Mucosa of stomach (tissue), 1 donor: Measurements from ENCODE around the gene PROC.

Source experiments
- H3K27me3 ChIP-seq: one replicate; pipeline ENCODE4 v1.7.0; 2013; ENCODE audit warnings: mild to moderate bottlenecking, low read length; ENCODE audit not compliant: control insufficient read depth, insufficient read depth
- H3K36me3 ChIP-seq: one replicate; pipeline ENCODE4 v1.7.0; 2013; ENCODE audit warnings: low read length; ENCODE audit not compliant: control insufficient read depth, insufficient read depth
- H3K4me1 ChIP-seq: one replicate; pipeline ENCODE4 v1.7.0; 2013; ENCODE audit warnings: mild to moderate bottlenecking, low read length; ENCODE audit not compliant: control insufficient read depth, insufficient read depth
- H3K4me3 ChIP-seq: one replicate; pipeline ENCODE4 v1.7.0; 2013; ENCODE audit warnings: low read length
- H3K9ac ChIP-seq: one replicate; pipeline ENCODE4 v1.7.0; 2013; ENCODE audit warnings: mild to moderate bottlenecking, low read length, moderate library complexity
- H3K9me3 ChIP-seq: one replicate; pipeline ENCODE4 v1.7.0; 2013; ENCODE audit warnings: mild to moderate bottlenecking, low read length, moderate library complexity; ENCODE audit not compliant: control insufficient read depth
- donor health status: Pancreatic carcinoma.

PROC gene

DNA sequence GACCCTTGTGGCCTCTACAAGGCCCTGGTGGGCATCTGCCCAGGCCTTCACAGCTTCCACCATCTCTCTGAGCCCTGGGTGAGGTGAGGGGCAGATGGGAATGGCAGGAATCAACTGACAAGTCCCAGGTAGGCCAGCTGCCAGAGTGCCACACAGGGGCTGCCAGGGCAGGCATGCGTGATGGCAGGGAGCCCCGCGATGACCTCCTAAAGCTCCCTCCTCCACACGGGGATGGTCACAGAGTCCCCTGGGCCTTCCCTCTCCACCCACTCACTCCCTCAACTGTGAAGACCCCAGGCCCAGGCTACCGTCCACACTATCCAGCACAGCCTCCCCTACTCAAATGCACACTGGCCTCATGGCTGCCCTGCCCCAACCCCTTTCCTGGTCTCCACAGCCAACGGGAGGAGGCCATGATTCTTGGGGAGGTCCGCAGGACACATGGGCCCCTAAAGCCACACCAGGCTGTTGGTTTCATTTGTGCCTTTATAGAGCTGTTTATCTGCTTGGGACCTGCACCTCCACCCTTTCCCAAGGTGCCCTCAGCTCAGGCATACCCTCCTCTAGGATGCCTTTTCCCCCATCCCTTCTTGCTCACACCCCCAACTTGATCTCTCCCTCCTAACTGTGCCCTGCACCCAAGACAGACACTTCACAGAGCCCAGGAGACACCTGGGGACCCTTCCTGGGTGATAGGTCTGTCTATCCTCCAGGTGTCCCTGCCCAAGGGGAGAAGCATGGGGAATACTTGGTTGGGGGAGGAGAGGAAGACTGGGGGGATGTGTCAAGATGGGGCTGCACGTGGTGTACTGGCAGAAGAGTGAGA, 2.0 kb downstream of the PROC start:
- peaks cover 18% of the 10 kb centered on the region for H3K27me3 ChIP-seq

DNA sequence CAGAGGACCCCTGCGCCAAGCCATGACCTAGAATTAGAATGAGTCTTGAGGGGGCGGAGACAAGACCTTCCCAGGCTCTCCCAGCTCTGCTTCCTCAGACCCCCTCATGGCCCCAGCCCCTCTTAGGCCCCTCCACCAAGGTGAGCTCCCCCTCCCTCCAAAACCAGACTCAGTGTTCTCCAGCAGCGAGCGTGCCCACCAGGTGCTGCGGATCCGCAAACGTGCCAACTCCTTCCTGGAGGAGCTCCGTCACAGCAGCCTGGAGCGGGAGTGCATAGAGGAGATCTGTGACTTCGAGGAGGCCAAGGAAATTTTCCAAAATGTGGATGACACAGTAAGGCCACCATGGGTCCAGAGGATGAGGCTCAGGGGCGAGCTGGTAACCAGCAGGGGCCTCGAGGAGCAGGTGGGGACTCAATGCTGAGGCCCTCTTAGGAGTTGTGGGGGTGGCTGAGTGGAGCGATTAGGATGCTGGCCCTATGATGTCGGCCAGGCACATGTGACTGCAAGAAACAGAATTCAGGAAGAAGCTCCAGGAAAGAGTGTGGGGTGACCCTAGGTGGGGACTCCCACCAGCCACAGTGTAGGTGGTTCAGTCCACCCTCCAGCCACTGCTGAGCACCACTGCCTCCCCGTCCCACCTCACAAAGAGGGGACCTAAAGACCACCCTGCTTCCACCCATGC, 3.0 kb downstream of the PROC start:
- Histone ChIP-seq H3K9ac (no peak overlapping the region), H3K36me3 (no peaks in the 10 kb centered on the region), H3K4me3 (no peak overlapping the region), H3K4me1 (peaks cover 7% of the 10 kb centered on the region), H3K9me3 (no peaks in the 10 kb centered on the region), H3K27me3 (peaks cover 18% of the 10 kb centered on the region)

More for the DNA sequence above, 2.0 kb downstream of the PROC start:
- H3K4me1 ChIP-seq: peaks cover 11% of the 10 kb centered on the region
- no peaks in the 10 kb centered on the region for H3K9me3 ChIP-seq
- no peaks in the 10 kb centered on the region for H3K36me3 ChIP-seq
- no peak overlapping the region for H3K9ac ChIP-seq
- no peak overlapping the region for H3K4me3 ChIP-seq

- peaks cover 7% of the 10 kb centered on the region for H3K4me1 ChIP-seq
- no peaks in the 10 kb centered on the region for H3K36me3 ChIP-seq
- no peak overlapping the region for H3K9ac ChIP-seq
- no peak overlapping the region for H3K4me3 ChIP-seq
- no peaks in the 10 kb centered on the region for H3K9me3 ChIP-seq
- peaks cover 18% of the 10 kb centered on the region for H3K27me3 ChIP-seq
Observed at GRCh38 chr2:127421871-127422558, 3.8 kb downstream of the PROC start.

GRCh38 chr2:127422559-127423477, 4.6 kb downstream of the PROC start:
- H3K27me3 ChIP-seq: peaks cover 18% of the 10 kb centered on the region
- peaks cover 7% of the 10 kb centered on the region for H3K4me1 ChIP-seq
- peak overlapping the region; percentile 59 for H3K9ac ChIP-seq
- no peak overlapping the region for H3K4me3 ChIP-seq
- no peaks in the 10 kb centered on the region for H3K36me3 ChIP-seq
- H3K9me3 ChIP-seq: no peaks in the 10 kb centered on the region

DNA sequence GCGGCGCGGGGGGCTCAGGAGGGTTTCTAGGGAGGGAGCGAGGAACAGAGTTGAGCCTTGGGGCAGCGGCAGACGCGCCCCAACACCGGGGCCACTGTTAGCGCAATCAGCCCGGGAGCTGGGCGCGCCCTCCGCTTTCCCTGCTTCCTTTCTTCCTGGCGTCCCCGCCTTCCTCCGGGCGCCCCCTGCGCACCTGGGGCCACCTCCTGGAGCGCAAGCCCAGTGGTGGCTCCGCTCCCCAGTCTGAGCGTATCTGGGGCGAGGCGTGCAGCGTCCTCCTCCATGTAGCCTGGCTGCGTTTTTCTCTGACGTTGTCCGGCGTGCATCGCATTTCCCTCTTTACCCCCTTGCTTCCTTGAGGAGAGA, 5.2 kb downstream of the PROC start:
- H3K4me3 ChIP-seq: no peak overlapping the region
- no peaks in the 10 kb centered on the region for H3K9me3 ChIP-seq
- H3K9ac ChIP-seq: peak overlapping the region; percentile 59
- H3K4me1 ChIP-seq: peaks cover 2% of the 10 kb centered on the region
- H3K36me3 ChIP-seq: no peaks in the 10 kb centered on the region
- peaks cover 18% of the 10 kb centered on the region for H3K27me3 ChIP-seq

DNA sequence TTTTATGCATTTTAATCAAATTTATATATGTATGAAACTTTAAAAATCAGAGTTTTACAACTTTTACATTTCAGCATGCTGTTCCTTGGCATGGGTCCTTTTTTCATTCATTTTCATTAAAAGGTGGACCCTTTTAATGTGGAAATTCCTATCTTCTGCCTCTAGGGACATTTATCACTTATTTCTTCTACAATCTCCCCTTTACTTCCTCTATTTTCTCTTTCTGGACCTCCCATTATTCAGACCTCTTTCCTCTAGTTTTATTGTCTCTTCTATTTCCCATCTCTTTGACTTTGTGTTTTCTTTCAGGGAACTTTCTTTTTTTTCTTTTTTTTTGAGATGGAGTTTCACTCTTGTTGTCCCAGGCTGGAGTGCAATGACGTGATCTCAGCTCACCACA, 5.7 kb downstream of the PROC start:
- no peaks in the 10 kb centered on the region for H3K4me1 ChIP-seq
- peaks cover 18% of the 10 kb centered on the region for H3K27me3 ChIP-seq
- no peak overlapping the region for H3K9ac ChIP-seq
- H3K36me3 ChIP-seq: no peaks in the 10 kb centered on the region
- no peak overlapping the region for H3K4me3 ChIP-seq
- no peaks in the 10 kb centered on the region for H3K9me3 ChIP-seq

DNA sequence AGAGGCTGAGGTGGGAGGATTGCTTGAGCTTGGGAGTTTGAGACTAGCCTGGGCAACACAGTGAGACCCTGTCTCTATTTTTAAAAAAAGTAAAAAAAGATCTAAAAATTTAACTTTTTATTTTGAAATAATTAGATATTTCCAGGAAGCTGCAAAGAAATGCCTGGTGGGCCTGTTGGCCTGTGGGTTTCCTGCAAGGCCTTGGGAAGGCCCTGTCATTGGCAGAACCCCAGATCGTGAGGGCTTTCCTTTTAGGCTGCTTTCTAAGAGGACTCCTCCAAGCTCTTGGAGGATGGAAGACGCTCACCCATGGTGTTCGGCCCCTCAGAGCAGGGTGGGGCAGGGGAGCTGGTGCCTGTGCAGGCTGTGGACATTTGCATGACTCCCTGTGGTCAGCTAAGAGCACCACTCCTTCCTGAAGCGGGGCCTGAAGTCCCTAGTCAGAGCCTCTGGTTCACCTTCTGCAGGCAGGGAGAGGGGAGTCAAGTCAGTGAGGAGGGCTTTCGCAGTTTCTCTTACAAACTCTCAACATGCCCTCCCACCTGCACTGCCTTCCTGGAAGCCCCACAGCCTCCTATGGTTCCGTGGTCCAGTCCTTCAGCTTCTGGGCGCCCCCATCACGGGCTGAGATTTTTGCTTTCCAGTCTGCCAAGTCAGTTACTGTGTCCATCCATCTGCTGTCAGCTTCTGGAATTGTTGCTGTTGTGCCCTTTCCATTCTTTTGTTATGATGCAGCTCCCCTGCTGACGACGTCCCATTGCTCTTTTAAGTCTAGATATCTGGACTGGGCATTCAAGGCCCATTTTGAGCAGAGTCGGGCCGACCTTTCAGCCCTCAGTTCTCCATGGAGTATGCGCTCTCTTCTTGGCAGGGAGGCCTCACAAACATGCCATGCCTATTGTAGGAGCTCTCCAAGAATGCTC, 6.6 kb downstream of the PROC start:
- H3K9ac ChIP-seq: no peak overlapping the region
- H3K9me3 ChIP-seq: no peaks in the 10 kb centered on the region
- H3K4me3 ChIP-seq: no peak overlapping the region
- H3K36me3 ChIP-seq: no peaks in the 10 kb centered on the region
- H3K27me3 ChIP-seq: peaks cover 18% of the 10 kb centered on the region
- no peaks in the 10 kb centered on the region for H3K4me1 ChIP-seq

DNA sequence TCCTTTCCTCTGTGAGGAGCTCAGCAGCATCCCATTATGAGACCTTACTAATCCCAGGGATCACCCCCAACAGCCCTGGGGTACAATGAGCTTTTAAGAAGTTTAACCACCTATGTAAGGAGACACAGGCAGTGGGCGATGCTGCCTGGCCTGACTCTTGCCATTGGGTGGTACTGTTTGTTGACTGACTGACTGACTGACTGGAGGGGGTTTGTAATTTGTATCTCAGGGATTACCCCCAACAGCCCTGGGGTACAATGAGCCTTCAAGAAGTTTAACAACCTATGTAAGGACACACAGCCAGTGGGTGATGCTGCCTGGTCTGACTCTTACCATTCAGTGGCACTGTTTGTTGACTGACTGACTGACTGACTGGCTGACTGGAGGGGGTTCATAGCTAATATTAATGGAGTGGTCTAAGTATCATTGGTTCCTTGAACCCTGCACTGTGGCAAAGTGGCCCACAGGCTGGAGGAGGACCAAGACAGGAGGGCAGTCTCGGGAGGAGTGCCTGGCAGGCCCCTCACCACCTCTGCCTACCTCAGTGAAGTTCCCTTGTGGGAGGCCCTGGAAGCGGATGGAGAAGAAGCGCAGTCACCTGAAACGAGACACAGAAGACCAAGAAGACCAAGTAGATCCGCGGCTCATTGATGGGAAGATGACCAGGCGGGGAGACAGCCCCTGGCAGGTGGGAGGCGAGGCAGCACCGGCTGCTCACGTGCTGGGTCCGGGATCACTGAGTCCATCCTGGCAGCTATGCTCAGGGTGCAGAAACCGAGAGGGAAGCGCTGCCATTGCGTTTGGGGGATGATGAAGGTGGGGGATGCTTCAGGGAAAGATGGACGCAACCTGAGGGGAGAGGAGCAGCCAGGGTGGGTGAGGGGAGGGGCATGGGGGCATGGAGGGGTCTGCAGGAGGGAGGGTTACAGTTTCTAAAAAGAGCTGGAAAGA, 7.6 kb downstream of the PROC start:
- Histone ChIP-seq H3K9ac (no peak overlapping the region), H3K9me3 (no peaks in the 10 kb centered on the region), H3K36me3 (no peaks in the 10 kb centered on the region), H3K27me3 (peaks cover 18% of the 10 kb centered on the region), H3K4me3 (no peak overlapping the region), H3K4me1 (no peaks in the 10 kb centered on the region)

DNA sequence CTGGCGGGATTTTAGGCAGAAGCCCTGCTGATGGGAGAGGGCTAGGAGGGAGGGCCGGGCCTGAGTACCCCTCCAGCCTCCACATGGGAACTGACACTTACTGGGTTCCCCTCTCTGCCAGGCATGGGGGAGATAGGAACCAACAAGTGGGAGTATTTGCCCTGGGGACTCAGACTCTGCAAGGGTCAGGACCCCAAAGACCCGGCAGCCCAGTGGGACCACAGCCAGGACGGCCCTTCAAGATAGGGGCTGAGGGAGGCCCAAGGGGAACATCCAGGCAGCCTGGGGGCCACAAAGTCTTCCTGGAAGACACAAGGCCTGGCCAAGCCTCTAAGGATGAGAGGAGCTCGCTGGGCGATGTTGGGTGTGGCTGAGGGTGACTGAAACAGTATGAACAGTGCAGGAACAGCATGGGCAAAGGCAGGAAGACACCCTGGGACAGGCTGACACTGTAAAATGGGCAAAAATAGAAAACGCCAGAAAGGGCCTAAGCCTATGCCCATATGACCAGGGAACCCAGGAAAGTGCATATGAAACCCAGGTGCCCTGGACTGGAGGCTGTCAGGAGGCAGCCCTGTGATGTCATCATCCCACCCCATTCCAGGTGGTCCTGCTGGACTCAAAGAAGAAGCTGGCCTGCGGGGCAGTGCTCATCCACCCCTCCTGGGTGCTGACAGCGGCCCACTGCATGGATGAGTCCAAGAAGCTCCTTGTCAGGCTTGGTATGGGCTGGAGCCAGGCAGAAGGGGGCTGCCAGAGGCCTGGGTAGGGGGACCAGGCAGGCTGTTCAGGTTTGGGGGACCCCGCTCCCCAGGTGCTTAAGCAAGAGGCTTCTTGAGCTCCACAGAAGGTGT, 8.5 kb downstream of the PROC start:
- Histone ChIP-seq H3K36me3 (no peaks in the 10 kb centered on the region), H3K9ac (no peak overlapping the region), H3K9me3 (no peaks in the 10 kb centered on the region), H3K4me3 (no peak overlapping the region), H3K4me1 (no peaks in the 10 kb centered on the region), H3K27me3 (peaks cover 18% of the 10 kb centered on the region)
